Measurements from ENCODE around the gene ABCC10.
"Not testable (repeated sequence)": the region's sequence is repeated elsewhere in the genome, so short reads cannot be mapped to it uniquely, and the experiment has no call there.

The ABCC10 gene

GRCh38 chr6:43407296-43407695 lies 20.0 kb upstream of the ABCC10 start:
- no peak for DNase-seq (ENCODE audit: low spot score)

- DNase-seq (ENCODE audit: low spot score): no peak
These were observed 19.1 kb upstream of the ABCC10 start for GRCh38 chr6:43408259-43408658.

GRCh38 chr6:43410776-43411175 lies 16.6 kb upstream of the ABCC10 start:
- DNase-seq (ENCODE audit: low spot score): not testable (repeated sequence)

- no peak for DNase-seq (ENCODE audit: low spot score)
These were observed 14.8 kb upstream of the ABCC10 start for GRCh38 chr6:43412541-43412940.

- DNase-seq (ENCODE audit: low spot score): no peak
These were observed 14.3 kb upstream of the ABCC10 start for GRCh38 chr6:43413002-43413401.

- not testable (repeated sequence) for DNase-seq (ENCODE audit: low spot score)
These were observed 12.1 kb upstream of the ABCC10 start for GRCh38 chr6:43415275-43415674.

- DNase-seq (ENCODE audit: low spot score): no peak
These were observed 10.4 kb upstream of the ABCC10 start for GRCh38 chr6:43416935-43417334.

- DNase-seq (ENCODE audit: low spot score): no peak
These were observed 7.2 kb upstream of the ABCC10 start for GRCh38 chr6:43420012-43420709.

GRCh38 chr6:43421831-43422230 lies 5.5 kb upstream of the ABCC10 start:
- no peak for DNase-seq (ENCODE audit: low spot score)

- not testable (repeated sequence) for DNase-seq (ENCODE audit: low spot score)
These were observed 2.3 kb upstream of the ABCC10 start for GRCh38 chr6:43425083-43425482.

- DNase-seq (ENCODE audit: low spot score): no peak
These were observed 374 bp upstream of the ABCC10 start for GRCh38 chr6:43426928-43427405.

GRCh38 chr6:43428112-43428570 lies 800 bp downstream of the ABCC10 start:
- DNase-seq (ENCODE audit: low spot score): no peak

GRCh38 chr6:43428874-43429273 lies 1.5 kb downstream of the ABCC10 start:
- DNase-seq (ENCODE audit: low spot score): no peak

- no peak for DNase-seq (ENCODE audit: low spot score)
These were observed 4.9 kb downstream of the ABCC10 start for GRCh38 chr6:43432009-43432945.

- DNase-seq (ENCODE audit: low spot score): no peak
These were observed 5.8 kb downstream of the ABCC10 start for GRCh38 chr6:43433148-43433547.

GRCh38 chr6:43434001-43434840 lies 6.9 kb downstream of the ABCC10 start:
- DNase-seq (ENCODE audit: low spot score): no peak

- DNase-seq (ENCODE audit: low spot score): no peak
These were observed 7.6 kb downstream of the ABCC10 start for GRCh38 chr6:43434943-43435342.

- DNase-seq (ENCODE audit: low spot score): no peak
These were observed 8.5 kb downstream of the ABCC10 start for GRCh38 chr6:43435682-43436437.

GRCh38 chr6:43436577-43437282 lies 9.4 kb downstream of the ABCC10 start:
- no peak for DNase-seq (ENCODE audit: low spot score)

GRCh38 chr6:43437700-43438099 lies 10.4 kb downstream of the ABCC10 start:
- no peak for DNase-seq (ENCODE audit: low spot score)

GRCh38 chr6:43442935-43443334 lies 15.6 kb downstream of the ABCC10 start:
- DNase-seq (ENCODE audit: low spot score): no peak
